GM18508 (cell line): ENCODE measurements around the gene CA11.

Source experiments
- ATAC-seq: cut with Tn5 transposase; IDR thresholded peaks from one replicate; pipeline ENCODE4 v1.9.1; 2021; ENCODE audit warnings: moderate number of reproducible peaks; ENCODE audit not compliant: insufficient read depth, unreplicated experiment

The CA11 gene

DNA sequence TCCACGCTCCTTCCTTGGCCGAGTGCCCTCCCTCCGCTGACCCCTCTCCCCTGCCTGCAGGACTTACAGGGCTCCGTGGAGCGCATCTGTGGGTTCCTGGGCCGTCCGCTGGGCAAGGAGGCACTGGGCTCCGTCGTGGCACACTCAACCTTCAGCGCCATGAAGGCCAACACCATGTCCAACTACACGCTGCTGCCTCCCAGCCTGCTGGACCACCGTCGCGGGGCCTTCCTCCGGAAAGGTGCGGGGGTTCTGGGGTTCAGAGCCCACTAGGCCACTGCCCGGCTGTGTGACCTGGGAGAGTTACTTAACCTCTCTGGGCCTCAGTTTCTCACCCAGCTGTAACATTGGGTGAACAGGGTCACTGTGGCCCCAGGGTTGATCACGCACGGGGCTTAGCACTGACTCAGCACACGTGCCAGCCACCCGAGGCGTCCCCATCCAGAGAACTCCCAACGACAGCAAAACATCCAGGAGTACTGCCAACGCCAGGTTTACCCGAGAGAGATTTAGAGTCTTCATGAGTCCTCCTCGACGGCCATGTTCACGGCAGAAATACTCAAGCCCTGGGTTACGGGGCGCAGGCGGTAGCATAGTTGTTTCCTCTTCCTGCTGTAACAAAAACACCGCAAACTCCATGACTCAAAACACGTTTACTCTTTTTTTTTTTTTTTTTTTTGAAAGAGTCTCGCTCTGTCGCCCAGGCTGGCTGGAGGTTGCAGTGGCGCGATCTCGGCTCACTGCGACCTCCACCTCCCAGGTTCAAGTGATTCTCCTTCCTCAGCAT, 49.1 kb downstream of the CA11 start:
- no peak for ATAC-seq

- no peak for ATAC-seq
Observed at GRCh38 chr19:48596237-48596636, 49.8 kb downstream of the CA11 start.

- no peak for ATAC-seq
Observed at GRCh38 chr19:48595833-48596232, 50.2 kb downstream of the CA11 start.

DNA sequence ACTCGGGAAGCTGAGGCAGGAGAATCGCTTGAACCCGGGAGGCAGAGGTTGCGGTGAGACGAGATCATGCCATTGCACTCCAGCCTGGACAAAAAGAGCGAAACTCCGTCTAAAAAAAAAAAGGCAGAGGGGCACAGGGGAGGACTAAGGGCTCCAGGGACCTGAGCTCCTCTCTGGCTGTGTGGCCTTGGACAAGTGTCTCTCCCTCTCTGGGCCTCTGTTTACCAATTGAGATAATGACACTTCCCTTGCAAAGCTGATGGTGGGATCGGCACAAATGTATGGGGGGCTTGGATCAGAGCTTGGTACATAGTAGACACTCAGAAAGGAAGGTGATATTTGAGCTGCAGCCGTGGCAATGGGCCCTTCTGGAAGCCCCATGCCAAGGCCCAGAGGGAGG, 50.8 kb downstream of the CA11 start:
- no peak for ATAC-seq

DNA sequence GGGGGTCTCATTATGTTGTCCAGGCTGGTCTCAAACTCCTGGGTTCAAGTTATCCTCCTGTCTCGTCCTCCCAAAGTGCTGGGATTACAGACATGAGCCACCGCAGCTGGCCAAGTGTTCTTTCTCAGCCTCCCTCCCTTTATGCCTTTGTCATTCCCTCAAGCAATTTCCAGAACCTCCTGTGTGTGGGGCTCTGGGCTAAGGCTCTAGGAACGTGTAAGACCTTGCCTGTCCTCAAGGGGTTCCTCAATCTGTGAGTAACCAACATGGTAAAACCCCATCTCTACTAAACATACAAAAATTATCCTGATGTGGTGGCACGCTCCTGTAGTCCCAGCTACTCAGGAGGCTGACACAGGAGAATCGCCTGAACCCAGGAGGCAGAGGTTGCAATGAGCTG, 55.0 kb downstream of the CA11 start:
- ATAC-seq: no peak

DNA sequence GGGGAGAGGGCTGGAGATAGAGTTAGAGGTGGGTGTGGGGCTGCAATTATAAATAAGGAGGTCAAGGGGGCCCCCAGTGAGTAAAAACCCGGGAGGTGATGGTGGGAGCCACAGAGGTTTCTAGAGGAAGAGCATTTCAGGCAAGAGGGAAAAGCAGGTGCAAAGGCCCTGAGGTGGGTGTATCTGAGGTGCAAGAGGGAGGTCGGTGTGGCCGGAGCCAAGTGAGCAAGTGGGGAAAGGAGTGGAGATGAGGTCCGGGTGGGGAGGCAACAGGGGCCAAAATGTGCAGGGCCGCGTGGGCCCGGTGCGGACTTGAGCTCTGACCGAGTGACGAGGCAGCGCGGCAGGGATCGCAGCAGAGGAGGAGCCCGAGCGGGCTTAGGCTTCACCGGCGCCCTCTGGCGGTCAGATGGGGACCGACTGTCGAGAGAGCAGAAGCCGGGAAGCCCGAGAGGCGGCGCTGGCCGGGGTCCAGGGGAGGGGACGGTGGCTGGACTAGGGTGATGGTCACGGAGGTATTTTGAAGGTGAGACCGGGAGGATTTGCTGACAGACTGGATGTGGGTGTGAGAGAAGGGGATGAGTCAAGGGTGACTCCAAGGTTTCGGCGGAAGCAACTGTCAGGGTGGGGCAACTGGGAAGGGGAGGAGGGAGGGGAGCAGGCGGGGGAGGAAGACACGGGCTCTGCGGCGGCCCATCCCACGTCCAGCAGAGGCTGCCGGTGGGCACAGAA, 57.2 kb downstream of the CA11 start:
- ATAC-seq: no peak
